ENCODE data around the gene SUDS3.
A peak's percentile ranks its signal among the peaks of the same experiment; 100 is the strongest.

Gene SUDS3

GRCh38 chr12:118358008-118358359, 18.4 kb upstream of the SUDS3 start:
- no peak for DNase-seq (ENCODE audit: low read depth in 1 of 2, low spot score in 1 of 2)
- H3K27me3 ChIP-seq (ENCODE audit: insufficient read depth, poor library complexity, severe bottlenecking): no peaks in the 10 kb centered on the region
- peak overlapping the region; percentile 86 for H3K27ac ChIP-seq (replicated peaks)
- H3K4me3 ChIP-seq (replicated peaks; ENCODE audit: insufficient read depth, low read length): peak overlapping the region; percentile 46
- TF ChIP-seq SPI1 (IDR thresholded peaks at IDR 0.05; ENCODE audit: borderline replicate concordance, low read depth): no peak
- TF ChIP-seq GABPA (IDR thresholded peaks at IDR 0.05; ENCODE audit: low read depth): no peak
- no peak for TF ChIP-seq POLR2AphosphoS5 (IDR thresholded peaks at IDR 0.05; ENCODE audit: low read depth)
- no peak for TF ChIP-seq REST (IDR thresholded peaks at IDR 0.05; ENCODE audit: insufficient replicate concordance, low read depth)
- TF ChIP-seq CTCF (IDR thresholded peaks at IDR 0.05; ENCODE audit: insufficient read depth, low read length): no peak

GRCh38 chr12:118358612-118359540, 17.5 kb upstream of the SUDS3 start:
- DNase-seq (ENCODE audit: low read depth in 1 of 2, low spot score in 1 of 2): peak; percentile 53 to 57
- H3K27ac ChIP-seq (replicated peaks): peak overlapping the region; percentile 86
- H3K4me3 ChIP-seq (replicated peaks; ENCODE audit: insufficient read depth, low read length): peak overlapping the region; percentile 46
- no peaks in the 10 kb centered on the region for H3K27me3 ChIP-seq (ENCODE audit: insufficient read depth, poor library complexity, severe bottlenecking)
- TF ChIP-seq GABPA (IDR thresholded peaks at IDR 0.05; ENCODE audit: low read depth) (no peak; the same call in 1 of the 2 replicates), SPI1 (IDR thresholded peaks at IDR 0.05; ENCODE audit: borderline replicate concordance, low read depth) (peak; percentile 62; the same call in 1 of the 2 replicates), REST (IDR thresholded peaks at IDR 0.05; ENCODE audit: insufficient replicate concordance, low read depth) (no peak), POLR2AphosphoS5 (IDR thresholded peaks at IDR 0.05; ENCODE audit: low read depth) (no peak)

GRCh38 chr12:118359541-118359915, 16.8 kb upstream of the SUDS3 start:
- no peaks in the 10 kb centered on the region for H3K27me3 ChIP-seq (ENCODE audit: insufficient read depth, poor library complexity, severe bottlenecking)
- DNase-seq (ENCODE audit: low read depth in 1 of 2, low spot score in 1 of 2): peak in 1 of 2 experiments; percentile 80
- peak overlapping the region; percentile 46 for H3K4me3 ChIP-seq (replicated peaks; ENCODE audit: insufficient read depth, low read length)
- TF ChIP-seq CTCF (IDR thresholded peaks at IDR 0.05; ENCODE audit: insufficient read depth, low read length) (no peak), SPI1 (IDR thresholded peaks at IDR 0.05; ENCODE audit: borderline replicate concordance, low read depth) (peak; percentile 42; the same call in 1 of the 2 replicates), POLR2AphosphoS5 (IDR thresholded peaks at IDR 0.05; ENCODE audit: low read depth) (peak; percentile 56; the same call in 1 of the 2 replicates), REST (IDR thresholded peaks at IDR 0.05; ENCODE audit: insufficient replicate concordance, low read depth) (no peak), GABPA (IDR thresholded peaks at IDR 0.05; ENCODE audit: low read depth) (no peak)
- peak overlapping the region; percentile 86 for H3K27ac ChIP-seq (replicated peaks)

Measured in HL-60 (cell line).